GM12865 (cell line): ENCODE measurements around the gene RPS18.

ENCODE experiments used
- DNase-seq: peaks from one replicate; pipeline ENCODE4 v3.0.0; 2010; ENCODE audit warnings: low read depth
- H3K4me3 ChIP-seq: 2 replicates; pipeline ENCODE4 v1.5.1; 2011; ENCODE audit warnings: mild to moderate bottlenecking, low read depth, low read length, control low read depth
- TF ChIP-seq, protein P1 (sequence below): IDR thresholded peaks from 2 replicates; pipeline ENCODE4 v1.5.1; 2011; ENCODE audit warnings: low read length, control low read depth, low read depth, inconsistent platforms; ENCODE audit not compliant: insufficient read depth; ENCODE audit errors: missing control alignments

RPS18 gene

DNA sequence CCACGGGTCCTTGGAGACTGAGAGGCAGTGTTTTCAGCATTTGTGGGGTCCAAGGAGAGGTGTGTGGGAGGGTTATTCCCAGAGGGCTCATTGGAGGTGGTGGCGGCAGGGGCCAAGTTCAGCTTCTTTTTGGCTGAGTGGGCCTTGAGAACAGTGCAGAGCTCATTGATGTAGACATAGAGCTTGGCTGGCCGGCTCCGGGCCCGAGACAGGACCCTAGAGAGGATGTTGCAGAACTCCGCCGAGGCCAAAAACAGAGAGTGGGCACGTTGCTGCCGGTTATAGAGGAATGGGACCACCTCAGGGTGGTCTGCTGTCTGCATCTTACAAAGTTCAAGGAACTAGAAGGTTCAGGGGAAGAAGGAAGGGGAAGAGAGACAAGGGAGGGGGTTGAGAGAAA lies 49.4 kb downstream of the RPS18 start:
- TF ChIP-seq, protein P1, sequence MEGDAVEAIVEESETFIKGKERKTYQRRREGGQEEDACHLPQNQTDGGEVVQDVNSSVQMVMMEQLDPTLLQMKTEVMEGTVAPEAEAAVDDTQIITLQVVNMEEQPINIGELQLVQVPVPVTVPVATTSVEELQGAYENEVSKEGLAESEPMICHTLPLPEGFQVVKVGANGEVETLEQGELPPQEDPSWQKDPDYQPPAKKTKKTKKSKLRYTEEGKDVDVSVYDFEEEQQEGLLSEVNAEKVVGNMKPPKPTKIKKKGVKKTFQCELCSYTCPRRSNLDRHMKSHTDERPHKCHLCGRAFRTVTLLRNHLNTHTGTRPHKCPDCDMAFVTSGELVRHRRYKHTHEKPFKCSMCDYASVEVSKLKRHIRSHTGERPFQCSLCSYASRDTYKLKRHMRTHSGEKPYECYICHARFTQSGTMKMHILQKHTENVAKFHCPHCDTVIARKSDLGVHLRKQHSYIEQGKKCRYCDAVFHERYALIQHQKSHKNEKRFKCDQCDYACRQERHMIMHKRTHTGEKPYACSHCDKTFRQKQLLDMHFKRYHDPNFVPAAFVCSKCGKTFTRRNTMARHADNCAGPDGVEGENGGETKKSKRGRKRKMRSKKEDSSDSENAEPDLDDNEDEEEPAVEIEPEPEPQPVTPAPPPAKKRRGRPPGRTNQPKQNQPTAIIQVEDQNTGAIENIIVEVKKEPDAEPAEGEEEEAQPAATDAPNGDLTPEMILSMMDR: no peak
- DNase-seq: no peak
- H3K4me3 ChIP-seq: peak overlapping the region; percentile 65

DNA sequence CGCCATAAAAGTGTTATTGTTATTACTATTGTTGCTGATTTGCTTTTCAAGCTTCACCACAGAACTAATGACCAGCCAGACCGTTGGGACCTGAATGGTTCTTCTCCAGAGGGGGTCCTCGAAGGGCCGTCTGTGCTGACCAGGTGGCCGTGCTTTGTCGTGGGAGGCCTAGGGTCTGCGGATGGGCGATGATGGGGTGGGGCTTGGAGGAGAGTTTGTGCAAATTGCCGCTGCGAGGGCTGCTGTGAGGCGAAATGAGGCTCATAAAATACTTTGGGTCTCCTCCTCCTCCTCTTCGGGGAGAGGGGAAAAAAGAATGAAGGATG lies 51.7 kb downstream of the RPS18 start:
- TF ChIP-seq, protein P1: no peak

DNA sequence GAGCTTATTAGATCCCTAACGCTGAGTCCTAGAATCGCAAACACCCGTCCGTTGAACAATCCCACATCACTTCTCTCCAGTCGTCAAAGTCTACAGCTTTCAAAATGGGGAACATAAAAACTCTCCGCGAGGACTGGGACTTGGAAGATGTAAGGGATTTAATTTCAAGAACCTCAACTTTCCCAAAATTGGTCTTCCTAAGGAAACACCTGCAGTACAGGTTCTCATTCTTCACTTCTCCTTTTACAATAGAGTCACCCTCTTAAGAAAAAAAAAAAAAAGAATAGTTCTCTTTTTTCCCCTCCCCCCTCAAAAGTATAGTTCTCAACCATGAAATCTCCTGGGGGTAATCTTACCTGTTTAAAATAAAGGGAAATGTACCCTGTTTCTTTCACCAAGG lies 52.2 kb downstream of the RPS18 start:
- DNase-seq: peak; percentile 40
- H3K4me3 ChIP-seq: peak overlapping the region; percentile 65
- TF ChIP-seq, protein P1: no peak

More for the DNA sequence above, 51.7 kb downstream of the RPS18 start:
- peak overlapping the region; percentile 65 for H3K4me3 ChIP-seq
- no peak for DNase-seq
